ENCODE measurements around the gene SLC8A3. TPM values are rescaled to one million over a fixed set of nuclear protein-coding genes. Genes with fewer than 3 reads are reported as not detected.

The SLC8A3 gene
- total and polyA plus RNA-seq, 2 donors (not counting 3 experiments of a cell fraction or from before 2014, with no cell fraction given): not detected

GRCh38 chr14:70022771-70023445 is 165.8 kb downstream of the SLC8A3 start:
- Histone ChIP-seq H3K9ac (replicated peaks; ENCODE audit: extremely low read depth, insufficient read depth, low read length) (no peak overlapping the region), H3K4me1 (ENCODE audit: control insufficient read depth, extremely low read depth, insufficient read depth, low read length) (peaks cover 2% of the 10 kb centered on the region), H4K20me1 (replicated peaks; ENCODE audit: control insufficient read depth, extremely low read depth, insufficient read depth, low read length) (no peaks in the 10 kb centered on the region), H3K27ac (ENCODE audit: insufficient read depth, low read depth, low read length) (no peak overlapping the region), H3K4me3 (replicated peaks in 1 of 3; ENCODE audit: insufficient read depth in 1 of 3, low read depth in 1 of 3, low read length in 3 of 3) (no peak overlapping the region), H3K9me3 (replicated peaks; ENCODE audit: control insufficient read depth, insufficient read depth, low read length) (no peaks in the 10 kb centered on the region), H3K36me3 (ENCODE audit: control insufficient read depth in 2 of 2, extremely low read depth in 1 of 2, insufficient read depth in 2 of 2, low read length in 2 of 2) (no peaks in the 10 kb centered on the region), H3K9me1 (replicated peaks; ENCODE audit: control insufficient read depth, extremely low read depth, insufficient read depth, low read length) (no peaks in the 10 kb centered on the region), H2AFZ (ENCODE audit: low read depth, low read length) (no peak overlapping the region), H3K27me3 (ENCODE audit: control insufficient read depth in 2 of 2, insufficient read depth in 2 of 2, low read length in 2 of 2) (peaks cover 0 to 2% of the 10 kb centered on the region in 2 experiments), H3K4me2 (ENCODE audit: insufficient read depth, low read length) (no peak overlapping the region), H3K79me2 (ENCODE audit: control insufficient read depth, insufficient read depth, low read length) (no peaks in the 10 kb centered on the region)
- dilution Hi-C loops (cut with MboI; ENCODE audit: extremely low pct_ligation_motif_present, low sequenced_read_pairs): no loop called here
- BruUV-seq (replicated peaks): no TSS peak
- DNase-seq (ENCODE audit: low read depth, low spot score) (no peak), FAIRE-seq (no peak)
- TF ChIP-seq POLR2A (IDR thresholded peaks at IDR 0.05; ENCODE audit: low read depth, low read length) (no peak), JUN (IDR thresholded peaks at IDR 0.05; ENCODE audit: borderline replicate concordance, insufficient read depth, insufficient read length, low read depth) (no peak), MYC (IDR thresholded peaks at IDR 0.05; ENCODE audit: low read depth, low read length) (no peak), POLR2AphosphoS5 (IDR thresholded peaks at IDR 0.05; ENCODE audit: insufficient read depth, low read depth, low read length) (no peak), FOS (IDR thresholded peaks at IDR 0.05; ENCODE audit: borderline replicate concordance, insufficient read depth, low read length) (no peak), MAX (IDR thresholded peaks at IDR 0.05; ENCODE audit: insufficient read depth, insufficient read length) (no peak)
- intact Hi-C loops (cut with micrococcal nuclease): no loop called here
- ChIA-PET POLR2A (no interaction called here), CTCF (interaction anchor here (1.3 to 2.5 kb wide), 3 partner anchors 8 to 292 kb away, joined by 7 to 12 read pairs (median 7); no protein-coding TSS in a partner anchor)

GRCh38 chr14:70021548-70022220 is 167.1 kb downstream of the SLC8A3 start:
- no peaks in the 10 kb centered on the region for H3K9me3 ChIP-seq (replicated peaks; ENCODE audit: control insufficient read depth, insufficient read depth, low read length)
- no peak for FAIRE-seq
- ChIA-PET POLR2A (no interaction called here), CTCF (no interaction called here)
- intact Hi-C loops (cut with micrococcal nuclease): no loop called here
- H3K4me1 ChIP-seq (ENCODE audit: control insufficient read depth, extremely low read depth, insufficient read depth, low read length): peaks cover 2% of the 10 kb centered on the region
- no peak for DNase-seq (ENCODE audit: low read depth, low spot score)
- H3K36me3 ChIP-seq (ENCODE audit: control insufficient read depth in 2 of 2, extremely low read depth in 1 of 2, insufficient read depth in 2 of 2, low read length in 2 of 2): no peaks in the 10 kb centered on the region
- H3K9ac ChIP-seq (replicated peaks; ENCODE audit: extremely low read depth, insufficient read depth, low read length): no peak overlapping the region
- H3K27ac ChIP-seq (ENCODE audit: insufficient read depth, low read depth, low read length): no peak overlapping the region
- H2AFZ ChIP-seq (ENCODE audit: low read depth, low read length): no peak overlapping the region
- H3K4me2 ChIP-seq (ENCODE audit: insufficient read depth, low read length): no peak overlapping the region
- peaks cover 0 to 2% of the 10 kb centered on the region in 2 experiments for H3K27me3 ChIP-seq (ENCODE audit: control insufficient read depth in 2 of 2, insufficient read depth in 2 of 2, low read length in 2 of 2)
- TF ChIP-seq EZH2 (IDR thresholded peaks at IDR 0.05; ENCODE audit: borderline replicate concordance, low read depth, low read length, severe bottlenecking): no peak
- TF ChIP-seq MYC (IDR thresholded peaks at IDR 0.05; ENCODE audit: low read depth, low read length): no peak
- TF ChIP-seq CTCF (IDR thresholded peaks at IDR 0.05; ENCODE audit: extremely low read depth in 1 of 2, insufficient read depth in 1 of 2, low read depth in 1 of 2, low read length in 2 of 2): no peak
- no peak for TF ChIP-seq GATA2 (IDR thresholded peaks at IDR 0.05; ENCODE audit: insufficient read depth, insufficient read length, low read depth, low read length)
- no peak for TF ChIP-seq POLR2AphosphoS5 (IDR thresholded peaks at IDR 0.05; ENCODE audit: insufficient read depth, low read depth, low read length)
- BruUV-seq (replicated peaks): no TSS peak
- H3K4me3 ChIP-seq (replicated peaks in 1 of 3; ENCODE audit: insufficient read depth in 1 of 3, low read depth in 1 of 3, low read length in 3 of 3): no peak overlapping the region
- no peaks in the 10 kb centered on the region for H3K9me1 ChIP-seq (replicated peaks; ENCODE audit: control insufficient read depth, extremely low read depth, insufficient read depth, low read length)
- dilution Hi-C loops (cut with MboI; ENCODE audit: extremely low pct_ligation_motif_present, low sequenced_read_pairs): no loop called here
- no peaks in the 10 kb centered on the region for H4K20me1 ChIP-seq (replicated peaks; ENCODE audit: control insufficient read depth, extremely low read depth, insufficient read depth, low read length)
- H3K79me2 ChIP-seq (ENCODE audit: control insufficient read depth, insufficient read depth, low read length): no peaks in the 10 kb centered on the region

Data from endothelial cell of umbilical vein (primary cell).